ENCODE data around the gene FOXP4.

Gene FOXP4

DNA sequence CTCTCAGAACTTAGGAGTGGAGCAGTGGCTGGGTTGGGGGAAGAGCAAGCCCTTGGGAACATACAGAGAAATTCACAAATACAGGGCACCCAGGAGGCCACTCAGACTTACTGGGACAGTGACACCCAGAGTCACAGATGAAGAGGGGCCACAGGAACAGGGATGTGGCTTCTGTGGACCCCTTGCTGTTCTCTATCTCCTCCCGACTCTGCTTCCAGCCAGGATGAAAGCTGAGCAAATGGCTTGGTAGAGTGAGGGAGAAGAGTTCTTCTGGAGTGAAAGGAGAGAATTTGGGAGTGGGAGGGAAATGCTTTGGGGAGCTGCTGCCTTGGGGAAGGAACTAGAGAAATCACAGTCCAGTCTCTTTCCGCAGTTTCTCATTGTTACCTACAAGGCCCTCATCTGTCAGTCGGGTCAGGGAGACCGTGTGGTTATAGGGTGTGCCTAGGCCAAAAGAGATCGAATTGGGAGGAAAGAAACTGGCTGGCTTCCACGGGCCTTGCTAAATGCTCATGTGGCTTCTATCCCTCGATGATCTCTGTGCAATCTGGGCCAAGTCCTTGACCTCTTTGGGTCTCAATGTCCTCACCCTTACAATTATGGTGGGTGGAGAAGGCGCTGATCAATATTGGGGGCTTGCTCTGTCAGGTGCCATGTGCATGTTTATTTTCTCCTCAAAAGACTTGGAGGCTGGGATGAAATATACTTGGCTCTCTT lies 17.0 kb downstream of the FOXP4 start:
- DNase-seq (ENCODE audit: low read depth): no peak

GRCh38 chr6:41564448-41565142 lies 18.4 kb downstream of the FOXP4 start:
- no peak for DNase-seq (ENCODE audit: low read depth)

DNA sequence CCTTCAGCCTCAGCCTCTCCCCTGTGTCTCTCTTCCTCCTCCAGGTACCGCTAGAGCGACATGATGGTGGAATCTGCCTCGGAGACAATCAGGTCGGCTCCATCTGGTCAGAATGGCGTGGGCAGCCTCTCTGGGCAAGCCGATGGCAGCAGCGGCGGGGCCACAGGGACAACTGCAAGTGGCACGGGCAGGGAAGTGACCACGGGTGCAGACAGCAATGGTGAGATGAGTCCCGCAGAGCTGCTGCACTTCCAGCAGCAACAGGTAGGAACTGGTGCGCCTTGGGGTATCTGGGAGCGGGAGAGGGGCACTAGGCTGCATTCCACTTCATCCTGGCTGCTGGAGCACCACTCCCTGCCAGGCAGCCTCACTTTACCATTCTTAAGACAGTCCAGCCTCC lies 19.5 kb downstream of the FOXP4 start:
- DNase-seq (ENCODE audit: low read depth): no peak

DNA sequence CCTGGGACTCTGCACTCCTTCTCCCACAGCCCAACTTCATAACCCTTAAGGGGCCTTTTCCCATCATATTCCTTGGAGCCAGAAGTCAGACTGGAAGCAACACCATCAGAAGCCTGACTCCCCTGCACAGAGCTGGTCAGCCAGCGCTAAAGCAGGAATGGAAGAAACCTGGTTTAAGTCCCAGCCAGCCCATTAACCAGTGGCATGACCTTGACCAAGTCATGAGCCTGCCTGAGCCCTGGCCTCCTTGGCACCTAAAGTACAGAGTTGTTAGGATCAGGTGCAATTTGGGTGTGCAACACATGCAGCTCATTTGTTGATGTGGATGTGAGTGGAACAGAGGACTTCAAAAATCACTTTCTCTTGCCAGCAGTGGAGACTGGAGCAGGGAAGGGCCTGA lies 20.8 kb downstream of the FOXP4 start:
- DNase-seq (ENCODE audit: low read depth): no peak

GRCh38 chr6:41567684-41568083 lies 21.5 kb downstream of the FOXP4 start:
- no peak for DNase-seq (ENCODE audit: low read depth)

DNA sequence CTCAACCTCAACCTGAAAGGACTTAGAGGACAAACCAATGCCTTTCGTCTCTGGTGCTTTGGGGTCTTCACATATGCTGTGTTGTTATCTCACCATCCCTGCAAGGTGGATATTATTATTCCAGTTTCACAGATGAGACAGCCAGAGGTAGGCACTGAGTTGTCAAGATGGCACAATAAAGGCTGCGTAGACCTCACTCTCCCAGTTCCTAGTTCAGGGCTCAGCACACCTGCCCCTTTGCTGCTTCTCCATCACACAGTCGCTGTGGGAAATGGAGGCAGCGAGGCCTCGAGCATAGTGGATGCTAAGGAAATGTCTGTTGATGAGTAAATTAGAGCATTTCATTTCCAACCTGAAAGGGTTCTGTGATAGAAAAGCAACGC lies 22.0 kb downstream of the FOXP4 start:
- DNase-seq (ENCODE audit: low read depth): no peak

DNA sequence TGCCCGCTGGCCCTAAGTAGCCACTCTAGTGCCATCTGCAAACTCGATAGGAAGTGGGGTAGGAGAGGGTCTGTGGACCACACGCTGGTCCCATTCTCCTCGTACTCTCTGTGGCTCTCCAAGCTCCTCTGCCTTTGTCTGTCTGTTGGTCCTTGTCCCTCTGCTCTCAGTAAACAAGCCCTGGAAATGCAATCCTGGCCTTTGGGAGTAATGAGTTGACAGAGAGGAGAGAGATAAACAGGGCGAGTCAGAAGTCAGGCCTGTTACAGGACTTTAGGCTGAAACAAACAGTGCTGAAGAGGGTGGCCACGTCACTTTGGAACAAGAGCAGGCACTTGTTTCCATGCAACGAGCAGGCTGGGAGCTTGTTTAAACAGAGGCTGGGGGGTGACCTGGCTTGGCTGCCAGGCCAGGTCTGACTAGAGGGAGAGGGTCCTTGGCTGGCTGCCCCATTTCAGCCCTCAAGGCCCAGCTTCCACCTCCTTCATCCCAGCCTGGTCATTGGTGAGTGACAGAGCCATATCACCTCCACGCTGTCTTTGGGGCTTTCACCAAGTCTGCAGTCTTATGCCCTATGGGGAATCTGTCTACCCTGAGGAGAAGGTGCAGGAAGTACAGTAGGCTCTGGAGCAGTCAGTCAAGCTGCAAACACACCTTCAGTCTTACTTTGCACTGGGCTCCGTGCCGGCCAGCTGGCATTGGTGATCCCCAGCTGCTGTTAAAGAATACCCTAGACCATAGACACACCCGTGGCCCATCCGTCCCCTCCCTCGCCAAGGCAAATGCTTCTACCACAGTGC lies 22.6 kb downstream of the FOXP4 start:
- no peak for DNase-seq (ENCODE audit: low read depth)

DNA sequence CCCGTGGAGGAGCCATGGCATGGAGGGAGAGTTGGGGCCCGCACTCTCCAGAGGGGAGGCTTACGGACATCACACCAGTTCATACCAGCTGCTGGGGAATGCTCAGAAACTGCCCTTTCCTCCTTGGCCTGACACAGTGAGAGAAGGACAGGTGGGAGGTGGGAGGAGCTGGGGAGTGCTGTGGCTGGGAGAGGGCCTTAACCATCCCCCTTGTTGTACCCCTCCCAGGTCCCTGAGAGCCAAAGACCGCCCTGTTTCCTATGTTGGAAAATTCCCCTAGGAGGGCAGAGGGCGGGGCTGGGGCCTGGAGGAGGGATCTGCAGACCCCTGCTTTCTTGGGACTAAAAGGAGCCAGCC lies 24.1 kb downstream of the FOXP4 start:
- no peak for DNase-seq (ENCODE audit: low read depth)

- no peak for DNase-seq (ENCODE audit: low read depth)
These were observed 25.0 kb downstream of the FOXP4 start for GRCh38 chr6:41571021-41571780.

DNA sequence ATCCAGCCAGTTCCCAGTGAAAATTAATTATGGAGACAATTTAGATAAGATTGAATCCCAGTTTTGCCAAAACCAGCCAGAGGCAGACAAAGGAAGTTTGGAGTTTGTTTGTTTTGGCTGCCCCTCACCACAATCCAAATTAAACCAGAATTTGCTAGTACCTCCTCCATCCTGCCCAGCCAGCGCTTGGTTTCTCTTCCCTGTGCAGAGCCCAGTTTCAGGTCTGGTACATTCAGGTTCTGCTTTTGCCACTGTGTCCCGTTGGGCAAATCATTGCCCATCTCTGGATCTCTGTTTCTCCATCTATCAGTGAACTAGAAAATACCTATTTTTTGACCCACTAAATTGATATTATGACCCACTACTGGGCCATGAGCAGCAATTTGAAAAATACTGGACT lies 26.4 kb downstream of the FOXP4 start:
- DNase-seq (ENCODE audit: low read depth): no peak

- no peak for DNase-seq (ENCODE audit: low read depth)
These were observed 27.1 kb downstream of the FOXP4 start for GRCh38 chr6:41573276-41573675.

DNA sequence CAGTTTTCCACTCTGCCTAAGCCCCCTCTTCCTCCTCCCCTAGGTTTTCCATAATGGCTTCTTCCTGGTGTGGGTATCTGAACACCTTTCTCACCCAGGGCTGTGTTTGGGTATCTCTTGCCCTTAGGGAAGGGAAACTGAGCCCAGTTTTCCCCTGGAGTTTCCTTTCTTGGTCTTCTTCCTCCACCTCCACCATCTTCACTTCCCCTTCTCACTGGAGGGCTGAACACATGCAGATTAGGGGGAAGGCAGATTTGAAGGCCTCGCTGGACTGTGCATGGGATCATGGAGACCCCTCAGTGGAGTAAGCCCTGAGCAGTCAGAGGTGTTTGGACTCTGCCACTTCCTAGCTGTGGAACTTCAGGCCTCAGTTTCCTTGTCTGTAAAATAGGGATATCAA lies 27.8 kb downstream of the FOXP4 start:
- DNase-seq (ENCODE audit: low read depth): no peak

GRCh38 chr6:41575598-41575997 lies 29.4 kb downstream of the FOXP4 start:
- DNase-seq (ENCODE audit: low read depth): no peak

- DNase-seq (ENCODE audit: low read depth): no peak
These were observed 30.5 kb downstream of the FOXP4 start for GRCh38 chr6:41576667-41577066.

- DNase-seq (ENCODE audit: low read depth): no peak
These were observed 31.4 kb downstream of the FOXP4 start for GRCh38 chr6:41577356-41578216.

DNA sequence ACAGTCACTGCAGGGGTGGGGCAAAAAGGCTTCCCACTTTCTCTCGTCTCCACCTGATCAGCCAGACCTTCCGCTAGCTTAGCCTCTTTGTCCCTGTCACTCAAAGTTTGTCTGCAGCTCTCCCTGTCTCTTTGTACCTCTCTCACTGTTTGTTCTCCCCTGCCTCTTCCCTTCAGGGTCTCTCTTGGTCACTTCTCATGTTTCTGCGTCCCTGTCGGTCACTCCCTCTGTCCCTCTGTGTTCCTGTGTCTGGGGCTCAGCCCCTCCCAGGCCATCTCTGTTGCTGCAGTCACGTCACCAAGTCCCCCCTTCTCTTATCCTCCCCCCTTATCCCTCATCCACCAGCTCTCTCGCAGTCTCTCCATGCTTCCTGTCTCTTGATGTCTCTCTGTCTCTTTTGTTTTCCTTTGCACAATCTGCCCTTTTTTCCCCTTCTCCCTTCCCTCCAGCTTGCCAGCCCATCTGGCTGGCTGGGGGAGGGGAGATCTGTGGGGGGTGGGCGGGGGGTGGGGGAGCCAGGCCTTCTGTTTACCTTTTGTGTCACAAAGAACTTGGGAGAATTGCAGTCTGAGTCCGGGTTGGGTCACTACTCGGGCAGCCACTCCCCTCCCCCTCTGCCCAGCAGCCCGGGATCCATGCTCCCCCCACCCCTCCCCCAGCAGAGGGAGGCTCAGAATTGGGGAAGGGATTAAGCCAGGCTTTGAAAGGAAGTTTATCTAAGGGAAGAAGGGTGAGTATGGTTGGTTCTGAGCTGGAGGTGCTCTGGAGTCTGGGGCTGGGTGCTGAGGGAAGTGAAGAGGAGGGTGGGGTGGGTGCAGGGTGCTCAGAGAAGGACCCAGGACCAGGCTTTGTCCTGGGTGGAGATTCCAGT lies 32.3 kb downstream of the FOXP4 start:
- DNase-seq (ENCODE audit: low read depth): no peak

- no peak for DNase-seq (ENCODE audit: low read depth)
These were observed 33.0 kb downstream of the FOXP4 start for GRCh38 chr6:41579088-41579610.

DNA sequence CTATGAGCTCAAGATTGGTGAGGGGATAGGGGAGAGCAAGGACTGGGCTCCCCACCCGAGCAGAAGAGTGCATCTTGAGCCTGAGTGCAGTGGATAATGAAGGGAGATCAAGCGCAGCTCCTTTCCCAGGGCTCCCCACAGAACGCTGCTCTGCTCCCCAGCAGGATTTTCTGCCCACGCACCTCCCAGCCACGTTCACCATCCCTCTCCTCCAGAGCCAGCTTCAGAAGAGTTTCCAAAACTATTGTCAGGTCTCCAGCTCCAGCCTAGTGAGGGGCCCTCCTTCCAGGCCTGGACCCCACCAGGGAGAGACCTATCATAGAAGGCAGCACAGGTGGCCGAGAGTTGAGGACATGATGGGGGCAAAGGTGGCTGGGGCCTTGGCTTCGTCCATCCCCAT lies 34.5 kb downstream of the FOXP4 start:
- DNase-seq (ENCODE audit: low read depth): no peak

DNA sequence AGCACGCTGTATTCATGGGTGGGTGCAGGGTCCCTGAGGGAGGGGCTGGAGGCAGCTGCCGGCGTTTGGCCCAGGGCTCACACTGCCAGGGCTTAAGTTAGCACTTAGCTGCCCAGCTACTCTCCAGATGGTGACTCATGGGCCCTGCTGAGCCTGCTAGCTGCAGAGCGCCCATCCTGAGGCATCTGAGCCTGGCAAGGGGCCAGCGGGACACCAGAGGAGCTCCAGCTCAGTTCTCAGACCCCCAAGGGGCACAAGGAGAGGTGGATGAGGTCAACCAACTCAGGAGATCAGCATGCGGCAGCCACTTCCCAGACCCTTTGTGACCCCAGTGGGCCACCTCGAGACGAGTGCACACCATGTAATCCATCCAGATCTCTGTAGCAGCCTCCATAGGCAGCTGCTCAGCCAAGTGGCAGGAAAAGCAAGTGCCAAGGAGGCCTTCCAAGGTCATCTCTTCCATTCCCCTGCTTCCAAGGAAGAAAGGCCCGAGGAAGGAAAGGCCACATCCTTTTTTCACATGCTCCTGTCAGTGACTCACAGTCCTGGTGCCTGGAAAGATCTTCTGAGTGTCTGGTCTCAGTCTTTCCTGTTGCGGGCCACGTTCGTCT lies 35.3 kb downstream of the FOXP4 start:
- DNase-seq (ENCODE audit: low read depth): no peak

- DNase-seq (ENCODE audit: low read depth): no peak
These were observed 36.4 kb downstream of the FOXP4 start for GRCh38 chr6:41582540-41582939.
